ENCODE measurements around the gene TPK1. TPM values are rescaled to one million over a fixed set of nuclear protein-coding genes. Genes with fewer than 3 reads are reported as not detected.

The TPK1 gene
- total and polyA plus RNA-seq, 7 donors = 1.7 to 5.1 (median 2.5) TPM

- Histone ChIP-seq H3K9me3 (peaks cover 2% of the 10 kb centered on the region), H3K4me1 (no peaks in the 10 kb centered on the region), H3K4me3 (no peak overlapping the region), H3K36me3 (ENCODE audit: insufficient read depth in 1 of 2, low read depth in 1 of 2) (no peaks in the 10 kb centered on the region), H3K27me3 (ENCODE audit: insufficient read depth in 3 of 3, low read length in 2 of 3) (no peaks in the 10 kb centered on the region), H3K27ac (no peak overlapping the region)
- DNase-seq = no peak
- ATAC-seq = no peak
- intact Hi-C loops (cut with DNase I) = no loop called here
- 72 to 78% (median 76%) methylated on average over 3 of the region's 3 CpGs for whole genome bisulfite sequencing, 3 donors
- no peak for TF ChIP-seq CTCF (IDR thresholded peaks at IDR 0.05)
Measured at GRCh38 chr7:144529269-144529926, 306.5 kb downstream of the TPK1 start.

DNA sequence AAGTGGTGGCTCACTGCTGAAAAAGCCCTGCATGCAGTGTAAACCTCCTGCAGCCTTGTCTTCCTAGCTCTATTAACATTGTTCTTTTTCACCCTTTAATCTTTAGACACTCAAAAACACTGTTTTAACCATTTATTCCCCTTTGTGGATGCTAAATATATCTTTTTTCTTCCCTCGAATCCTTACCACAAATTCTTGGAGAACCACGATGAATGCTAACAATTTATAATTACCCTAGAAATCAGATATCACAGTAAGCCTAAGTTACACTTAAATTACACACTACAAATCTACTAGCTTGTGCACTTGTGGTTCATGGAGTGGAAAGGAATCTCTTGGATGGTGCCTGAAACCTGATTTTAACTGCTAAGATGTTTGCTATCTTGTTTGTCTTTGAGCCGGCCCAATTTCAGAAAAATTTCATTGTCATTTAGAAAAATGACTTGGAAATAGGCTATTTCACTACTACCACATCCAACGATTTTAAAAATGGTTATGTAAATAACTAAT, 307.3 kb downstream of the TPK1 start:
- Histone ChIP-seq H3K4me1 (no peaks in the 10 kb centered on the region), H3K36me3 (ENCODE audit: insufficient read depth in 1 of 2, low read depth in 1 of 2) (no peaks in the 10 kb centered on the region), H3K4me3 (no peak overlapping the region), H3K27ac (no peak overlapping the region), H3K27me3 (ENCODE audit: insufficient read depth in 3 of 3, low read length in 2 of 3) (no peaks in the 10 kb centered on the region), H3K9me3 (peaks cover 2% of the 10 kb centered on the region)
- WGBS, 3 donors = 66 to 70% (median 69%) methylated on average over 4 of the region's 4 CpGs
- ATAC-seq (no peak), DNase-seq (no peak)
- no peak for TF ChIP-seq CTCF (IDR thresholded peaks at IDR 0.05)
- intact Hi-C loops (cut with DNase I) = no loop called here

- H3K9me3 ChIP-seq = no peaks in the 10 kb centered on the region
- intact Hi-C loops (cut with DNase I) = no loop called here
Measured at GRCh38 chr7:144527051-144527471, 308.8 kb downstream of the TPK1 start.

DNA sequence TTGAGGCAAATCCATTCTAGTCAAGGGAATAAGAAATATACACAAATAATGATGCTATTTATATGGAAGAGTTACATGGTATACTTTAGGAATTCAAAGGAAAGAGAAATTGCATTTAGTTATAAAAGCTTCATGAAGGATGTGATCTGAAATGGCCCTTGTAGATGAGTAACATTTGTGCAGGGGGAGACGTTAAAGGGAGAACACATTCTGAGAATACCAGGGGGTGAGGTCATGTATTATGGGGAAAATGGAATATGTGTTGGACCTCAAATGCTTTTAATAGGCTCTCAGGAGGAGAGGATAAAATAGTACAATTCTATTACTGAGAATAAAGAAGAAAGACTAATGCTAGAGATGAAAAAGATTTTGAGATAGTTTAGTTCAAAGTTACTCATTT, 309.9 kb downstream of the TPK1 start:
- DNase-seq (no peak), ATAC-seq (no peak)
- no peaks in the 10 kb centered on the region for H3K27me3 ChIP-seq (ENCODE audit: insufficient read depth in 3 of 3, low read length in 2 of 3)
- TF ChIP-seq CTCF (IDR thresholded peaks at IDR 0.05) = no peak
- H3K4me3 ChIP-seq = no peak overlapping the region
- intact Hi-C loops (cut with DNase I) = no loop called here
- H3K27ac ChIP-seq = no peak overlapping the region
- H3K9me3 ChIP-seq = no peaks in the 10 kb centered on the region
- H3K36me3 ChIP-seq (ENCODE audit: insufficient read depth in 1 of 2, low read depth in 1 of 2) = no peaks in the 10 kb centered on the region
- WGBS, 3 donors = 19 to 35% (median 31%) methylated on average over 1 of the region's 1 CpG
- H3K4me1 ChIP-seq = no peaks in the 10 kb centered on the region

More at GRCh38 chr7:144527051-144527471, 308.8 kb downstream of the TPK1 start:
- no peaks in the 10 kb centered on the region for H3K36me3 ChIP-seq (ENCODE audit: insufficient read depth in 1 of 2, low read depth in 1 of 2)
- H3K4me3 ChIP-seq = no peak overlapping the region
- ATAC-seq (no peak), DNase-seq (no peak)
- no peaks in the 10 kb centered on the region for H3K27me3 ChIP-seq (ENCODE audit: insufficient read depth in 3 of 3, low read length in 2 of 3)
- no peak for TF ChIP-seq CTCF (IDR thresholded peaks at IDR 0.05)
- no peaks in the 10 kb centered on the region for H3K4me1 ChIP-seq
- 58 to 64% (median 59%) methylated on average over 13 of the region's 13 CpGs for WGBS, 3 donors
- H3K27ac ChIP-seq = no peak overlapping the region

DNA sequence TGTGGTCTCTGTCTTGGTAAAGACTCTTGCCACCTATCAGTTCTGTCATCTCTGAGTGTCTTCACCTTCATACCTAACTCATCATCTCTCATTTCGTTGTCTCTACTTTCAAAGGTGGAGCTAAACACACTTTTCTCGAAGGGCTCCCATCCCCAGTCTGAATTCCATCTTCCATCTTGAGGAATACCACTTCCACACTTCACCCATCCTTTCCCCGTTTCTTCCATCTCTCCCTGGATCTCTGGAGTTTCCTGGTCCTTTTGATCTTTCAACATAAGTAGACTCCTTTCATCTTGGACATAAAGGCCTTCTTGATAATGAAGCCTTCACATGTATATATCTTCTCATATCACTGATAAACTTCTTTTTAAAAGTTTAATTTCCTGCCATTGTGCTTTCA, 311.6 kb downstream of the TPK1 start:
- WGBS, 3 donors = 73 to 93% (median 86%) methylated on average over 3 of the region's 3 CpGs
- no peak overlapping the region for H3K4me3 ChIP-seq
- no peaks in the 10 kb centered on the region for H3K36me3 ChIP-seq (ENCODE audit: insufficient read depth in 1 of 2, low read depth in 1 of 2)
- TF ChIP-seq CTCF (IDR thresholded peaks at IDR 0.05) = no peak
- H3K27ac ChIP-seq = no peak overlapping the region
- ATAC-seq (no peak), DNase-seq (no peak)
- intact Hi-C loops (cut with DNase I) = no loop called here
- H3K27me3 ChIP-seq (ENCODE audit: insufficient read depth in 3 of 3, low read length in 2 of 3) = no peaks in the 10 kb centered on the region
- H3K4me1 ChIP-seq = peaks cover 3% of the 10 kb centered on the region
- H3K9me3 ChIP-seq = no peaks in the 10 kb centered on the region

All from psoas muscle (tissue), 8 donors.